ENCODE data around the gene KLHL35. TPM values are rescaled to one million over a fixed set of nuclear protein-coding genes. Genes with fewer than 3 reads are reported as not detected.

The KLHL35 gene
- total and polyA plus RNA-seq, 2 of the 4 experiments (the other 2 are of a cell fraction): 1.6 to 3.3 TPM

DNA sequence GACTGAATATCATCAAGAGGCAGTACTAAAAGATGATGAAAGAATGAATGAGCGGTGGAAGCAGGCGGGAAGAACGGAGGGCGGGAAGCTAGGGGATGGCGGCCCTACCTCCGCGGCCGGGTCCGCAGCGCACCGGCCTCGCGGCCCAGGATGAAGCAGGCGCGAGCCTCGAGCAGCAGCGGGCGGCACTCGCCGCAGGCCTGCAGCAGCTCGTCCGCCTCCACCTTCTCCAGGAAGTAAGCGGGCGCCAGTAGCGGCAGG is 3.4 kb downstream of the KLHL35 start:
- no peak overlapping the region for H2BK5ac ChIP-seq (ENCODE audit: low read depth, low read length, poor library complexity, severe bottlenecking)
- H3K4me2 ChIP-seq (ENCODE audit: low read depth, low read length): no peak overlapping the region
- TF ChIP-seq BHLHE40 (IDR thresholded peaks at IDR 0.05; ENCODE audit: low read depth, low read length) (no peak), MAZ (IDR thresholded peaks at IDR 0.05; ENCODE audit: borderline replicate concordance, low read depth, low read length) (no peak), CHD1 (IDR thresholded peaks at IDR 0.05; ENCODE audit: low read depth, low read length) (no peak), CEBPB (IDR thresholded peaks at IDR 0.05; ENCODE audit: low read depth, low read length) (no peak), RFX5 (IDR thresholded peaks at IDR 0.05; ENCODE audit: low read depth, low read length) (no peak), SMC3 (IDR thresholded peaks at IDR 0.05; ENCODE audit: low read depth, low read length) (no peak), RAD21 (IDR thresholded peaks at IDR 0.05; ENCODE audit: low read length) (no peak), FOS (IDR thresholded peaks at IDR 0.05; ENCODE audit: low read depth, low read length) (no peak), POLR2A (IDR thresholded peaks at IDR 0.05; ENCODE audit: low read depth, low read length) (no peak), MAFK (IDR thresholded peaks at IDR 0.05; ENCODE audit: low read depth, low read length) (no peak)
- TF ChIP-seq, protein P1, sequence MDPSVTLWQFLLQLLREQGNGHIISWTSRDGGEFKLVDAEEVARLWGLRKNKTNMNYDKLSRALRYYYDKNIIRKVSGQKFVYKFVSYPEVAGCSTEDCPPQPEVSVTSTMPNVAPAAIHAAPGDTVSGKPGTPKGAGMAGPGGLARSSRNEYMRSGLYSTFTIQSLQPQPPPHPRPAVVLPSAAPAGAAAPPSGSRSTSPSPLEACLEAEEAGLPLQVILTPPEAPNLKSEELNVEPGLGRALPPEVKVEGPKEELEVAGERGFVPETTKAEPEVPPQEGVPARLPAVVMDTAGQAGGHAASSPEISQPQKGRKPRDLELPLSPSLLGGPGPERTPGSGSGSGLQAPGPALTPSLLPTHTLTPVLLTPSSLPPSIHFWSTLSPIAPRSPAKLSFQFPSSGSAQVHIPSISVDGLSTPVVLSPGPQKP (IDR thresholded peaks at IDR 0.05; ENCODE audit: borderline replicate concordance, low read depth, low read length): no peak
- TF ChIP-seq, protein P2, sequence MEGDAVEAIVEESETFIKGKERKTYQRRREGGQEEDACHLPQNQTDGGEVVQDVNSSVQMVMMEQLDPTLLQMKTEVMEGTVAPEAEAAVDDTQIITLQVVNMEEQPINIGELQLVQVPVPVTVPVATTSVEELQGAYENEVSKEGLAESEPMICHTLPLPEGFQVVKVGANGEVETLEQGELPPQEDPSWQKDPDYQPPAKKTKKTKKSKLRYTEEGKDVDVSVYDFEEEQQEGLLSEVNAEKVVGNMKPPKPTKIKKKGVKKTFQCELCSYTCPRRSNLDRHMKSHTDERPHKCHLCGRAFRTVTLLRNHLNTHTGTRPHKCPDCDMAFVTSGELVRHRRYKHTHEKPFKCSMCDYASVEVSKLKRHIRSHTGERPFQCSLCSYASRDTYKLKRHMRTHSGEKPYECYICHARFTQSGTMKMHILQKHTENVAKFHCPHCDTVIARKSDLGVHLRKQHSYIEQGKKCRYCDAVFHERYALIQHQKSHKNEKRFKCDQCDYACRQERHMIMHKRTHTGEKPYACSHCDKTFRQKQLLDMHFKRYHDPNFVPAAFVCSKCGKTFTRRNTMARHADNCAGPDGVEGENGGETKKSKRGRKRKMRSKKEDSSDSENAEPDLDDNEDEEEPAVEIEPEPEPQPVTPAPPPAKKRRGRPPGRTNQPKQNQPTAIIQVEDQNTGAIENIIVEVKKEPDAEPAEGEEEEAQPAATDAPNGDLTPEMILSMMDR (conservative IDR thresholded peaks at IDR 0.05; ENCODE audit: low read depth, low read length): no peak
- TF ChIP-seq, protein P3, sequence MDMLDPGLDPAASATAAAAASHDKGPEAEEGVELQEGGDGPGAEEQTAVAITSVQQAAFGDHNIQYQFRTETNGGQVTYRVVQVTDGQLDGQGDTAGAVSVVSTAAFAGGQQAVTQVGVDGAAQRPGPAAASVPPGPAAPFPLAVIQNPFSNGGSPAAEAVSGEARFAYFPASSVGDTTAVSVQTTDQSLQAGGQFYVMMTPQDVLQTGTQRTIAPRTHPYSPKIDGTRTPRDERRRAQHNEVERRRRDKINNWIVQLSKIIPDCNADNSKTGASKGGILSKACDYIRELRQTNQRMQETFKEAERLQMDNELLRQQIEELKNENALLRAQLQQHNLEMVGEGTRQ (IDR thresholded peaks at IDR 0.05; ENCODE audit: low read depth, low read length): no peak
- no peak overlapping the region for H3K18ac ChIP-seq (ENCODE audit: low read depth, low read length)
- H3K9ac ChIP-seq (ENCODE audit: low read depth, low read length): no peak overlapping the region
- H2BK120ac ChIP-seq (ENCODE audit: low read depth, low read length): 0 out of 2 replicates have a peak overlapping the region, but pooled peaks have one; percentile 2
- peak overlapping the region; percentile 16; the same call in 1 of the 2 replicates for H3K4ac ChIP-seq (ENCODE audit: low read depth, low read length)
- DNase-seq (no peak), ATAC-seq (ENCODE audit: low read depth) (no peak)
- no TSS peak for BruUV-seq (replicated peaks)
- no peak overlapping the region for H4K91ac ChIP-seq (ENCODE audit: insufficient read depth, low read depth, low read length)
- no peak overlapping the region for H2BK20ac ChIP-seq (ENCODE audit: low read depth, low read length)
- peak overlapping the region; percentile 11 for H2AK9ac ChIP-seq (replicated peaks; ENCODE audit: low read depth, low read length, poor library complexity)
- peak overlapping the region; percentile 30; the same call in 1 of the 2 replicates for H4K5ac ChIP-seq (ENCODE audit: low read depth, low read length)
- H3K14ac ChIP-seq (replicated peaks; ENCODE audit: low read depth, low read length): no peak overlapping the region
- H4K8ac ChIP-seq (ENCODE audit: low read depth in 2 of 2, low read length in 2 of 2): peak overlapping the region; percentile 6 to 33; a peak in 2 of 4 replicates
- H3K56ac ChIP-seq (ENCODE audit: extremely low read depth, insufficient read depth, low read length): no peak overlapping the region
- POLR2A ChIA-PET (ENCODE audit: unreplicated experiment): interaction anchor here (0.6 kb wide), 1 partner anchor 1285 kb away, joined by 3 read pairs; no protein-coding TSS in a partner anchor
- 31% methylated on average over 25 of the region's 25 CpGs; no CpG with 5 or more reads in 1 of the 2 experiments for WGBS, 2 experiments (ENCODE audit: extremely low coverage in 2 of 2, insufficient read length in 1 of 2)
- dilution Hi-C loops (cut with HindIII; ENCODE audit: low sequenced_read_pairs, unreplicated experiment): no loop called here
- peak overlapping the region; percentile 40; the same call in 1 of the 2 replicates for H3K4me3 ChIP-seq (ENCODE audit: insufficient read depth, low read depth, low read length)
- peaks cover 36% of the 10 kb centered on the region for H3K27me3 ChIP-seq (ENCODE audit: control insufficient read depth, insufficient read depth, low read length)
- 0 out of 2 replicates have a peak, but pooled peaks cover 3% of the 10 kb centered on the region for H3K4me1 ChIP-seq (ENCODE audit: control insufficient read depth, insufficient read depth, low read length)
- peak overlapping the region; percentile 91 for H2AFZ ChIP-seq (replicated peaks; ENCODE audit: low read length, poor library complexity)
- H2BK15ac ChIP-seq (ENCODE audit: low read depth, low read length): no peak overlapping the region
- 0 out of 2 replicates have a peak, but pooled peaks cover 3% of the 10 kb centered on the region for H4K20me1 ChIP-seq (ENCODE audit: insufficient read depth, low read length)
- in situ Hi-C loops (cut with MboI; ENCODE audit: low sequenced_read_pairs): no loop called here
- intact Hi-C loops (cut with micrococcal nuclease): no loop called here
- no peaks in the 10 kb centered on the region for H3K79me1 ChIP-seq (ENCODE audit: low read depth in 1 of 2, low read length in 2 of 2)
- H3K36me3 ChIP-seq (ENCODE audit: control insufficient read depth, insufficient read depth, low read length): no peaks in the 10 kb centered on the region; the same call in 1 of the 2 replicates
- H3K27ac ChIP-seq (ENCODE audit: insufficient read depth, low read length): no peak overlapping the region; the same call in 1 of the 2 replicates
- no peak overlapping the region for H3K23ac ChIP-seq (ENCODE audit: low read depth, low read length)
- CTCF ChIA-PET: no interaction called here
- peaks cover 6% of the 10 kb centered on the region for H3K9me3 ChIP-seq (ENCODE audit: control insufficient read depth, insufficient read depth, low read length)
- no peak overlapping the region for H2AK5ac ChIP-seq (ENCODE audit: low read depth, low read length)
- H3K9me1 ChIP-seq (ENCODE audit: insufficient read depth, low read length): no peaks in the 10 kb centered on the region

All from IMR-90 (cell line).